Measurements from ENCODE around the gene FRMD4A.
"Not testable (repeated sequence)": the region's sequence is repeated elsewhere in the genome, so short reads cannot be mapped to it uniquely, and the experiment has no call there.

FRMD4A gene

DNA sequence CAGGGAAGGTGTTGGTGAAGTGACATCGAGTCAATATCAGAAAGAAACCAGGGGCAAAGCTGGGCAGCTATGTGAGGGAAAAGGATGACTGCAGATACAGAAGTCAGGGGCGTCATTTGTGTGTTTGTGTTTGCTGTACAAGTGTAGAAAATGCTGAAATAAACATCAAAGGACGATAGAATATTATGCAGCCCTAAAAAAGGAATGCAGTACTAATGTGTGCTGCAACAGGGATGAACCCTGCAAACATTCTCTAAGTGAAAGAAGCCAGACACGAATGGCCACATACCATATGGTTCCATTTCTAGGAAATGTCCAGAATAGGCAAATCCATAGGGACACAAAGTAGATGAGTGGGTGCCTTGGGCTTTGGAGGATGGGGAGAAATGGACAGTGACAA, 610.0 kb downstream of the FRMD4A start:
- no peak for DNase-seq (ENCODE audit: low read depth)

DNA sequence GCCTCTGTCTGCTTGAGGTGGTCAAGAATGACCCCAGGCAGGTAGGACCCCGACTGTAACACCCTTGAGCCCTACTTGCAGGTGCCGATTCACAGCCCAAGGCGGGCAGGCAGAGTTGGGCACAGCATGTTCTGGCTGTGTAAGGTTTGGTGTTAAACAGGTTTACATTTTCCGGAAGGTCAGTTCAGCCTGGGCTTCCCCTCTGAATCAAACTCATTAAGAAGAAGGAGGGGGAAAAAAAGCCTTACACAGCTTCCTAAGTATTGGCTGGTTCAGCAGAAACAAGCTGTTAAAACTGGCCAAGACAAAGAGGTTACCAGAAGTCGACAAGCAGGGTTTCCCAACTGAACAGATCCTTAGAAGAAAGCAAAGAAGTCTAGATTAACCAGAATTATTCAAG, 611.3 kb downstream of the FRMD4A start:
- no peak for DNase-seq (ENCODE audit: low read depth)

DNA sequence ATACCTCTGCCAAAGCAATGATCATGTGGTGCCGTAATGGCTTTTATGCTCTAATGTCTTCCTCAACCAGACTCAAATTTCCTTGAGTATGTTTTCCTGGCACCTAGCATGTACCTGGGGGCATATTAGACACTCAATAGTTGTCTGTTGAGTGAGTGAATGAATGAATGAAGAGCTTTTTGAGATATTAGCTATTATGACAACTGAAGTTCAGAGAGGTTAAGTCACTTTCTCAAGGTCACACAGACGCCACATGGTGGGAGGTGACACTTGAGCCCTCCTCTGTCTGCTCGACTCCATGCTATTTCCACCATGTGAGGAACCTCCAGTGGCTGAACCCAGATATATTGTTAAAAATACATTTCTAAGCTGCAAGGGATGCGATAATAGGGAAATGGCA, 611.9 kb downstream of the FRMD4A start:
- DNase-seq (ENCODE audit: low read depth) = no peak

DNA sequence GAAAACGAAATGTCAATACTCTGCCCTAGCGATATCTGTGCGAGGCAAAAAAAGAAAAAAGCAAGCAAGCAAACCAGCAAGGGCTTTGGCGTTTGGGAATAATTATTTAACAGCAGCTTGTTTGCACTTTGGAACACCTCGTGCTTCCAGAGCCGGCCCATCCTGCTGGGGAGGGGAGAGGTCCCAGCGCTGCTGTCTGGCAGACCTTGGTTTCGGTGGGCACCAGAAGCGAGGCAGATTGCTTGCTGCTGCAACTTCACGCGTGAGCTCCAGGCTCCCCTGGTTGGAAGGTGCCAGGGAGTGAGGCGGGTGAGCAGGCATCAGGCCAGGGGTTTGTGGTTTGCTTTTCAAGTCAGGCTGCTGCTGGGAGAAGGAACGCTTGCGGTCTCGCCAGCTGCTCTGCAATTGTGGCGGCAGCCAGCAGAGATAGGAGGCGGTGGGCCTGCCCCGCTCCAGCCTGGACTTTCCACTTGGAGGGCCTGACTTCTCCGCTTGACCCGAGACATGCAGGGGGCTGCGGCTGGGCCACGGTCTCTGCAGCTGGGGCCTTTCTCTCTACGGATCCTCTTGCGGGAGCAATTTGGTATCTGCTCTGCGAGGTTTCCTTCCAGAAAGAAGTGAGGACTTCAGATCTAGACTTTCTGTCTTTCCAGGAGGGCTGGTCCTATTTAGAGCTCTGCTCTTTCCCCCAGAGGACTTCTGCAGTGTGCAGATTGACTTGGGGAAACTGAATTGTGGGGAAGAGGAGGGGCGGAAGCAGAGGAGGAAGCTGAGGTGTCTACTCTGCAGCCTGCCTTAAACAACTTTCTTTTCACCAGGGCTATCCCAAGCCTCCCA, 612.6 kb downstream of the FRMD4A start:
- DNase-seq (ENCODE audit: low read depth) = peak; percentile 66

DNA sequence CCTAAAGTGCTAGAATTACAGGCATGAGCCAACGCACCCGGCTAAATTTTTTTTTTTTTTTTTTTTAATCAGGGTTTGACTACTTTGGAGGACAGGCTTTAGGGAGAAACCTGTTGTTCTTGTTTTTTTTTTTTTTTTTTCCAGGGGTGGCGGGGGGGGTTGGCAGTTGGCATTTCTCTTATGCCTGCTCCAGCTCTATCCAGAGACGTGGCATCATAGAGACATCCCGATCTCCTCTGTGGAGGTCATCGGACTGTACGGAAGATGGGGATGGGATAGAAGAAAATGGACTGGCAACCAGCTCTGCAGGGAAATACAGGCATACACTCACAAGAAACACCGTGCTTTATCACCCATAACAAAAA, 613.2 kb downstream of the FRMD4A start:
- no peak for DNase-seq (ENCODE audit: low read depth)

DNA sequence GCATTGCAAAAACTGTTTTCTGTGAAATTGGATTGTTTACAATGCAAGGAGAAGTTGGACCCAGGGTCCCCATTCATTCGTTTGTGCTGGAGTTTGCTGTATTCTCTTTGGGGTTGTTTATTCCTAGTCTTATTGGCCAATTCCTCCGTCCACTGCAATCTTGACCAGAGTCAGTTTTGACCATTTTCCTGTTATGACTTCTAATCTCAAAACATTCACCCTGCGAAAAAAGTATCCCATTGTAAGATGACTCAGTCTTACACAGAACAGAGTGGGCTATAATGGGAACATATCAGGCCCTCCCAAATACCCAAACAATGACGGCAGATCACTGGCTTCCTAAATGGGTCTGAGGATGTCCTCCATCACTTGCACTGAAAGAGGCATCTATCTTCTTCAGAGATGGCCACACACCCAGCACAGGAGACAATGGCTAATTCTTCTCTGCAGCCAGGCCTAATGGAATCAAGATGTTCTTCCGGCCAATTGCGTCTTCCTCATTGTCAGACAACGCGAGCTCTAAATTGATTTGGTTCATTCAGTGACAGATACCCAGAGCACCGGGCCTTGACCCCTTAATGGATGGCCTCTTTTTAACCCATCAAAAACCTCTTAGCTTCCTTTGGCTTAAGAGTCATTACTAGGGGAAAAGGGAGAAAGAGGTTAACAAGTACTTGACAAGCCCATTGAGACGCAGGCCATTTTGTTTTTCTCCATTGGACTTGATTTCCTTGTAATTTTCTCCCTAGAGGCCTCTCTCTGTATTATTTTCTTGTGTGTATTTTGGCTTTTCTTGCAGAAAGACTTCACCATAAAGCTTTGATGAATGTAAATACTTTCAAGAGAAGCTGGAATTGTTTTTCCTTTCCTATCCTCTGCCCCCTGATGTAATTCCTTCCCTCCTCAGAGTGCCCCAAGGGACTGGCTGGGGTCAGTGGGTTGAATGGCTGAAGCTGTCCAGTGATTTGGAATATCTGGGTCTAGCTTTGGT, 614.3 kb downstream of the FRMD4A start:
- DNase-seq (ENCODE audit: low read depth) = peak; percentile 66

DNA sequence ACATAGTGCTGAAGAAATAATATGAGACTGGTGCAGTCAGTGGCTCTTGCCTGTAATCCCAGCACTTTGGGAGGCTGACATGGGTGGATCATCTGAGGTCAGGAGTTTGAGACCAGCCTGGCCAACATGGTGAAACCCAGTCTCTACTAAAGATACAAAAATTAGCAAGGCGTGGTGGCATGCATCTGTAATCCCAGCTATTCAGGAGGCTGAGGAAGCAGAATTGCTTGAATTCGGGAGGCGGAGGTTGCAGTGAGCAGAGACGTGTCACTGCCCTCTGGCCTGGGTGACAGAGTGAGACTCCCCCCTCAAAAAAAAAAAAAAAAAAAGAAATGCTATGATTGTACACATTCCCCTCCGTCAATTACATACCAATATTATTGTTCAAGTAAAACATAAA, 615.1 kb downstream of the FRMD4A start:
- not testable (repeated sequence) for DNase-seq (ENCODE audit: low read depth)

DNA sequence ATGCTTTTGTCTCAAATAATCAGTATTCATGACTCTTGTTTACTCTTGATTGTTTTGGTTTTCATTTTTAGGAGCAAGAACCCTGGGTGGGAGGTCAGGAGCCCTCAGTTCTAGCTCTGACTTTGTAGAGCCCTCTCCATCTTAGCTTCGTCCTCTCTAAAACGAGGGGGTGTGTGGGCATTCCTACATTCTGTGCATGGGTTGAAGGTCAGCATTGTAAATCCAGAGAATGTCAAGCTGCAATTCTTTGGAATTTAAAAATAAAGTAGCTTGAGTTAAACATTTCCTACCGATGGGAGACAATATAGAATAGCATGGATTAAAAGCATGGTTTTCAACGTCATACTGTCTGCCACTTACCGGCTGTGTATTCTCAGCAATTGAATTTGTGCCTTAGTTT, 615.6 kb downstream of the FRMD4A start:
- DNase-seq (ENCODE audit: low read depth) = no peak

DNA sequence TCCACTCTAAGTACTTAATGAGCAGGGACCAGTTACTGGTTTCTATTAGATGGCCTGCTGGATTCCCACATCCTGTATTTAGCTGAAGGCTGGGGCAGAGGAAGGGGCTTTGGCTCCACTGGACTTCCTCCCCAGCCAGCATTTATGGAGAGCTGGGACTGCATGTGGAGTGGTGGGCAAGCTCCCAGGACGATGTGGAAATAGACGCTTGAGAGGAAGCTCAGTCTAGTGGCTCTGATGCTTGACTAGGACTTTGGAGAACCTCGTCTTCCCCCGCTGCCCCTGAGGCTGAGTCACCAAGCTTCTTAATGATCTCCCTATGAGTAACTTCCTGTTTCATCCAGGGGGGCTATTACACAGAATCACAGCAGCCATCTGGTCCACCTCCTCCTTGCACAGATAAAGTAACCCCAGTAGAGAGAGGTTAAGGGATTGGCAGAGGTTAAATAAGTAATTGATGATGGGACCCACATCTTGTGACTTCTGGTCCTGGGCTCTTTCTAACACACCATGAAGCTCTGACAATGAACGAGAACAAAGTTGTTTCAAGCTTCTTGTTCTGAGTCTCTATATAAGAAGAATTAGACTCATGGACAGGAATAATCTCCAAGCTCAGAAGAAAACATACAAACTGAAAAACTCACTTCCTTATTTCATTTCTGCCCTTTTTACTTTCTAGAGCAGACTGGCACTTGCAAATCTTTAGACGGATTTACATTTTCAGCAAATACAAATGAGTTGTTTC, 617.7 kb downstream of the FRMD4A start:
- DNase-seq (ENCODE audit: low read depth) = peak; percentile 94

DNA sequence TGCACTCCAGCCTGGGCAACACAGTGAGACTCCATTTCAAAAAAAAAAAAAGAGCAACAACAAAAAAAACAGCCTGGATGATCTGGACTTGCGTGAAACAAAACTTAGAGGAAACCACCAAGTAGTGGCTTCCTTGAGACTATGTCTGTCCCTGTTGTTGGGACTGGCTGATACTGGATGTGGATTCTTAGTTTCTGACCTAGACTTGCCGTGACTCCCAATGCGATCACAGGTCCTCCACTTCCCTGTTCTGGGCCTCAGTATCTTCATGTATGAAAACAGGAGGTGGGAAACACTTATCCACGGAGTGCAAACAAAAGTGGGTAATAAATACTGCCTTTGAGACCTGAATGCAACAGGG, 618.3 kb downstream of the FRMD4A start:
- no peak for DNase-seq (ENCODE audit: low read depth)

DNA sequence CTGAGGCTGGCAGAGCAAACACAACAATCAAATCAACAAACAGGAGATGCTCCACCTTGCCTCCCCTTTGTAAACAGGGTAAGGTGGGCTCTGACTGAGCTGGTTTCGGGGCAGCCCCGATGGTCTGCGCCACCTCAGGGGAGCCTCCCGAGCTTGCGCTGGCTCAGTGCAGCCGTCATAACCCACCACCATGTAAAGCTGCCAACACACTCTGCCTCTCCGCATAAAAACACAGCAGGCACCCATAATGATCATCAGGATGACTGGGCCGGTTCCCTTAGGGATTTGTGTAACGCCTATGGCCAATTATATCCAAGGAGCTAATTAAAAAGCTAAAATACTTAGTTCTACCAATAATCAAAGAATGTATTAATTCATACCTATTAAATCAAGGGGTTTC, 619.4 kb downstream of the FRMD4A start:
- no peak for DNase-seq (ENCODE audit: low read depth)

DNA sequence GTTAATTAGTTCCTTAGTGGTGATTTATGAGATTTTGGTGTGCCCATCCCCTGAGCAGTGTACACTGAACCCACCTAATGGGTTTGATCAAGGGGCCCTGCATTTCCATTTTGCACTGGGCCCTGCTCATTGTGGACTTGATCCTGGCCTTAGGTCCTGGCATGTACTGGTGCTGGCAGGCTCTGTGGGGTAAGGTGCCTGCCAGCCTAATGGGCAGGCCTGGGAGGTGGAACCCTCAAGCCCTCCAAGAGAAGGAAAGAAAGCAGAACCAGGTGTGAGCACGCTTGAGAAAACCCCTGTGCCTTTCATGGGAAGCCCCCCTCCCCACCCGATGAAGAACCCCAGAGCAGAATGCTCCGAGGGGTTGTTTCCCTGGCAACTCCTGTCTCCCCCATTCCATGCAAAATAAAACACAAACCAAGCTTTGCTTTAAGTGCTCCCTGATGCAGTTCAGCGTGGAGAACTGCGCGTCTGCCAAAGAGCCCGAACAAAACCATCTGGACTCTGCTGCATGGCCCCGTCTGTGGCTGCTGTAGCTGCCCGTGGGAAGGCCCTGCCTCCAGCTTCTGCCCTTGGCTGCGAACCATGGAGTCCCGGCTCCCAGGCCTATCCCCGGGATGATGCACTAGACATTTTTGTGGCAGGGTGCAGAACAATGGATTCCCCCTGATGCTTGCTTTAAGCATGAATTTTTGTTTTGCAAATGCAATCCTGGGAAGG, 620.6 kb downstream of the FRMD4A start:
- no peak for DNase-seq (ENCODE audit: low read depth)

DNA sequence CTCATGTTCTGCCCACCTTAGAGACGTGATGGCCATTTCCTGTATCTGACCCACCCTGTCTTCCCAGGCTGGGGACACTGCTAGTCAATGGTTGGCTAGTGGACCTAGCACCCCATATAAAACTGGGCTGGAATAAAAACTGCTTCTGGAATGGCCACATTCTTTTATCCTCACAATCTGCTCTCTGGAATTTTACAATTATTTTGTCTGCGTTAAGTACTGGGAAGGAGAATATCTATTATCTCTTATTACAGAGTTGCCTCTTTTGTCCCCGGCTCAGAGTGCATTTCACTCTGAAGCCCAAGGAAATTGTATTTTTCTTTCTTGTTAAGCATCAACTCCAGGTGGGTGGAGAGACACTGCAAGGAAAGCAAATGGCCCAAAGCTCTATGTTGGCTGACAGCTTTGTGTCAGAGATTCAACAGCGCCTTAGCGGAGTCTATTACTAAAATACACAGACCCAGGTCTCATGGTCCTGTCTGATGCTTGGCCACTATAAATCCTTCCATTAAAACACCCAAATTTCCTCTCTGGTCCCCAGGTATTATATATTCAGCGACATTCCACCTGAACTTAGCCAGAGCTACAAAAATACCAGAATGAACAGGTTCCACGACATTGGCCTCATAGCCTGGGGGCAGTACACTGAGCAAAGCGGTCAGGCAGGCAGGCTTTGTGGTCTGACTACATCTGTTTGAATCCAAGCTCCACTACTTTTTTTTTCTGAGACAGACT, 622.3 kb downstream of the FRMD4A start:
- DNase-seq (ENCODE audit: low read depth) = no peak

DNA sequence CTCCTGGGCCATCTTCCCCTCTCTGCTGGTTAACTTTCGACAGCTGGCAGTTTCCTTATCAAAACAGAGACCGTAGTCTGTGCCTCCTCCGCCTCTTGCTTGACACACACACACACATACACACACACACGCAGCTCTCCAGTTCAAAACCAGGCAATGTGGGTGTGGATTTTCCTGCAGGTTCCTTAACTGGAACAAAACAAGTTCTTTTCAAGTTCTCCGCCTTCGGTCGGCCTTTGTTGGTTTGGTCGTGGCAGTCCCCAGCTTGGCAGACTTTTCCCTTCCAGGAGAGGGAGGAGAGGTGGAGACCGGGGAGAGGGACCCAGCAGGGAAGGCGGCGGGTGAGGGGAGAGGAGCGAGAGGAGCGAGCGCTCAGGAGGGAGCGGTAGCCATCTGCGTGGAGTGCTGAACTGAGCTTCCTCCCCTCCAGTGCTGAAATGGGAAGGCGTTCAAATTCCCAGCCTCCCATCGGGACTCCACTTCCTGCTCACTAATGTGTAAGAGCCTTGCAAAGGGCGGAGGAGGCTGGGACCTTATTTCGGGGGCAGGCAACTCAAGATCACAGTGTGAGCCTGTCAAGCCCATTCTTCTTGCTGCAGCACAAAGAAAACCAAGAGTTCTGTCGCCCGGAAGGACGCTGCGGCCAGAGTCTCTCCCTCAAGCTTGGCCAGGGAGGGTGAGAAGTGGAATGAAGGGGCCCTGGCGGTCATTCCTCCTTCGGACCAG, 623.4 kb downstream of the FRMD4A start:
- peak; percentile 84 for DNase-seq (ENCODE audit: low read depth)

DNA sequence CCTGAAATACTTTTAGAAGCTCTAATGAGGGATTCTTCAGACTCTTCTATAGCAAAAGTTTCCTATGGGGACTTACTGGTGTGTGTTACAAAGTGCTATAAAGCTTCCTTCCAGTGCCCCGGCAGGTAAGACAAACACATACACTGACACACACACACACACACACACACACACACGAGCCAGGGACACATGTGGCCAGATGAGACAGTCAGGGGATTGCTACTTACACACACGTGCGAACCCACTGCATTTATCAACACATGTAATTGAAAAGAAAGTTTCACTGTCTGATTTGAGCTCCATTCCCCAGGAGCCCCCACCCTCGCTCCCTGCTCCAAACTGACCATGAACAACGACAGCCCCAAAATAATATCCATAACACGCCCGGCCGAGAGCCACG, 624.1 kb downstream of the FRMD4A start:
- DNase-seq (ENCODE audit: low read depth) = no peak

DNA sequence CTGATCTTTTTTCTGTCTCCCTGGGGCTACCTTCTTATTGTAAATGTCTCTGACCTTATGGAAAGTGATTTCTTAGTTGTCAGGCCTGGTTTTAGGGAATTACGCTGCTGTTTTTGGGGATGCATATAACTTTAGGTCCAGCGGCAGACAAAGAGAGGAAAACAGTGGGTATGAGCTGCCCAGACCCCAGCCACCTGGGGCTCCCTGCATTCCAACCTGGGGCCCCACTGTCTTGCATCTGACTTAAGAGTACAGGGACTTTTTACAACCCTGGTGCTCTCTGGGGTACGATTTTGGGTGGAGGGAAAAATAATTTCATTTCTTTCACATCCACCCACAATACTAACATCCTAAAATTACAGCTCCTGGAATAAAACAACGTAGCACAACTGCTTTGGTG, 624.5 kb downstream of the FRMD4A start:
- DNase-seq (ENCODE audit: low read depth) = no peak

DNA sequence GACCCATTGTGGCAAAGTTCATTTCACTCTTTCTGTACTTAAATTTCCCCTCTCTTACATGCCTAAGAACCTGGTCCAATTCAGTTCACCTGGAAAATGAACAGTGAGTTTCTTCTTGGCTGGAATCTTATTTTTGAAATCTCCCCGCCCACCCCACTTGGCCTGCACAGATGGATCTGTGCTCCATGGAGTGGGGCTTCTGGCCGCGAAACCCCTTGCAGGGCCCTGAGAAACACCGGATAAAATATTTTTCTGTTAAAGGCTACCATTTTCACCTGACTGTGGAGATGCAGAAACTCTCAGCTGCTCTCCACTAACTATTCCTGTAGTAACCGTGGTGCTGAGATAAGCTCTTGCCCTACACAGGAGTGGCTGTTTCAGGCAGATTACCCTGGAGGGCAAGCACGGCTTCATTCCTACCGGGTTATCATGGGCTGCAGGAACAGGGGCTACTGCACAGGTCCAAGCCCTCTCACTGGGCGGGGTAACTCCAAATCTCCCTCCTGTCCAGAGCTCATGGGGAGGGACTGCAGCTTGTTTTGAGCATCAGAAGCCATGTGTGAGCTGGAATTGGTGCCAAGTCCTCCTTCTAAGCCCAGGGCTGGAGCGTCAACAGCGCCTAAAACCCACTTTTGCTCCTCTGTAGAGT, 625.1 kb downstream of the FRMD4A start:
- no peak for DNase-seq (ENCODE audit: low read depth)

DNA sequence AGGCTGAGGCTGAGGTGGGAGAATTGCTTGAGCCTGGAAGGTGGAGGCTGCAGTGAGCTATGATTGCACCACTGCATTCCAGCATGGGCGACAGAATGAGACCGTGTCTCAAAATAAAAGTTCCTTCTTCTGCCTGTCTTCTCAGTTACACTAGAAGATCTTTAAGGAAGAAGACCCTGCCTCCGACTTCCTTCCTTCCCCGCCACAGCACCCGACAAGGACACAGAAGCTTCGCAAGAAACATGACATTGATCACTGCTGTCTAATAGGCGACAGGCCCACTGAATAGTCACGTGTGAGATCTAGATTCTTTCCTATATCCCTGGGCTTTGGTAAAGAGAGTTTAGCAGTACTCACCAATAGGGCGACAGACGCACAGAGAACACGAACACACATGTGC, 625.8 kb downstream of the FRMD4A start:
- DNase-seq (ENCODE audit: low read depth) = no peak

DNA sequence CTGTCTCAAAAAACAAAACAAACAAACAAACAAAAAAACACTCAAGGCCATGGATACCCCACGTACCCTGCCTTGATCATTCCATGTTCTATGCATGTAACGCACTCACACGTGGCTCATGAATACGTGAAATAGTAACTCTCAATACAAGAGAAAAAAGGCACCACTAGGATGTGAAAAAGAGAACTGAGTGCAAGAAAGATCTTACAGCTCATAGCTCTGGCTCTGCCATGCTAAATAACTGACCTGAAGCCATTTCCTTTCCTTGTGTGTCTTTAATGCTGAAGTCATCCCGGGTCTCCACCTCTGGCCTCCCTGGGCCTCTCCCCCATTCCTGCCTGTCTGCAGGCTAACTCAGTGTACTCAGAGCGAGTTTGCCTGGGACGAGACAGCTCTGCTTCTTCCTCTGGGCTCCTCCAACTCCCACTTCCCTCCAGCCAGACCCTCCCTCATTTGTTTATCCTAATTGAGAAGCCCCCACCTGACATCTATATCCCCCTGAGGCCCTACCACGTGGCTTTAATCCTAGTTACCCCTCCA, 626.7 kb downstream of the FRMD4A start:
- DNase-seq (ENCODE audit: low read depth) = no peak
